OCI-LY7 (cell line): ENCODE results near the gene PRKAG2.

Experiments
- EZH2phosphoT487 ChIP-seq: fragments of 200-600 bp; sonication (generic); IDR thresholded peaks from 2 replicates; pipeline ENCODE4 v1.6.1; 2018; ENCODE audit warnings: low read depth, borderline replicate concordance, mild to moderate bottlenecking, mixed run types, antibody characterized with exemption, low read length, moderate library complexity, mixed read lengths
- TF ChIP-seq, protein P1 (sequence below): fragments of 200-600 bp; sonication (generic); conservative IDR thresholded peaks from 2 replicates; pipeline ENCODE4 v1.5.1; 2014; ENCODE audit warnings: mild to moderate bottlenecking, antibody characterized with exemption, low read length, moderate library complexity, mixed read lengths

DNA sequence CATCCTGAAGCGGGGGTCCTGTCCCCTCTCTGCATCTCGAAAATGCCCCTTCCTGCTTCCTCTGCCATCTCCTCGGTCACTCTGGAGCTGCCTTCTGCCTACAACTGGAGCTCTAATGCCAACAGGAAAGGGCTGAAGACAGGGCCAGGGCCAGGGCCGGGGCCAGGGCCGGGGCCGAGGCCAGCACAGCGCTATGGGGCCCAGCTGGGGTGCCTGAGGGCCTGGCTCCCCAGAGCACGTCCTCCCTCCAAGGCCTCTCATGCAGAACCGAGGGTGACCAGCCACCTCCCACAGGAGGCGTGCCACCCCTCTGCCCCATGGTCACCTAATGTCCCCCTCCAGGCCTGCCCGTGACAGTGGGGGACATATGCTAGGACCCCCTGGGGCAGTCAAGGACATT is 155.7 kb downstream of the PRKAG2 start:
- TF ChIP-seq, protein P1, sequence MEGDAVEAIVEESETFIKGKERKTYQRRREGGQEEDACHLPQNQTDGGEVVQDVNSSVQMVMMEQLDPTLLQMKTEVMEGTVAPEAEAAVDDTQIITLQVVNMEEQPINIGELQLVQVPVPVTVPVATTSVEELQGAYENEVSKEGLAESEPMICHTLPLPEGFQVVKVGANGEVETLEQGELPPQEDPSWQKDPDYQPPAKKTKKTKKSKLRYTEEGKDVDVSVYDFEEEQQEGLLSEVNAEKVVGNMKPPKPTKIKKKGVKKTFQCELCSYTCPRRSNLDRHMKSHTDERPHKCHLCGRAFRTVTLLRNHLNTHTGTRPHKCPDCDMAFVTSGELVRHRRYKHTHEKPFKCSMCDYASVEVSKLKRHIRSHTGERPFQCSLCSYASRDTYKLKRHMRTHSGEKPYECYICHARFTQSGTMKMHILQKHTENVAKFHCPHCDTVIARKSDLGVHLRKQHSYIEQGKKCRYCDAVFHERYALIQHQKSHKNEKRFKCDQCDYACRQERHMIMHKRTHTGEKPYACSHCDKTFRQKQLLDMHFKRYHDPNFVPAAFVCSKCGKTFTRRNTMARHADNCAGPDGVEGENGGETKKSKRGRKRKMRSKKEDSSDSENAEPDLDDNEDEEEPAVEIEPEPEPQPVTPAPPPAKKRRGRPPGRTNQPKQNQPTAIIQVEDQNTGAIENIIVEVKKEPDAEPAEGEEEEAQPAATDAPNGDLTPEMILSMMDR: no peak
- no peak for TF ChIP-seq EZH2phosphoT487
